GM19023 (cell line): ENCODE data around the gene NPIPB2.

Experiments
- ATAC-seq: cut with Tn5 transposase; IDR thresholded peaks from one replicate; pipeline ENCODE4 v1.9.1; 2021; ENCODE audit warnings: mild to moderate bottlenecking, moderate library complexity; ENCODE audit not compliant: unreplicated experiment

The NPIPB2 gene

GRCh38 chr16:11907160-11907970 is 34.5 kb downstream of the NPIPB2 start:
- no peak for ATAC-seq

- no peak for ATAC-seq
These were observed 37.9 kb downstream of the NPIPB2 start for GRCh38 chr16:11903906-11904305.

- no peak for ATAC-seq
These were observed 40.8 kb downstream of the NPIPB2 start for GRCh38 chr16:11901091-11901490.

GRCh38 chr16:11896486-11897176 is 45.2 kb downstream of the NPIPB2 start:
- no peak for ATAC-seq

GRCh38 chr16:11893571-11893970 is 48.3 kb downstream of the NPIPB2 start:
- ATAC-seq: no peak

- ATAC-seq: no peak
These were observed 49.1 kb downstream of the NPIPB2 start for GRCh38 chr16:11892761-11893160.

- no peak for ATAC-seq
These were observed 51.4 kb downstream of the NPIPB2 start for GRCh38 chr16:11890231-11890965.

- ATAC-seq: no peak
These were observed 55.0 kb downstream of the NPIPB2 start for GRCh38 chr16:11886881-11887280.

- no peak for ATAC-seq
These were observed 57.8 kb downstream of the NPIPB2 start for GRCh38 chr16:11884035-11884434.

- no peak for ATAC-seq
These were observed 61.8 kb downstream of the NPIPB2 start for GRCh38 chr16:11880007-11880406.

GRCh38 chr16:11877374-11877773 is 64.5 kb downstream of the NPIPB2 start:
- ATAC-seq: no peak
